Activated CD8-positive, alpha-beta T cell treated with anti-CD3 and anti-CD28 coated beads for 36 hours (primary cell): ENCODE results near the gene LAMTOR5. TPM values are rescaled to one million over a fixed set of nuclear protein-coding genes. Genes with fewer than 3 reads are reported as not detected.
"Not testable (repeated sequence)": the region's sequence is repeated elsewhere in the genome, so short reads cannot be mapped to it uniquely, and the experiment has no call there.

ENCODE experiments used
- ATAC-seq: fragments of 200-7000 bp; cut with Tn5 transposase; one replicate; pipeline ENCODE4 v1.10.0; 2021; ENCODE audit warnings: mild to moderate bottlenecking, moderate library complexity
- CTCF ChIA-PET: fragments of 350-600 bp; sonication (Branson Sonifier 250); formaldehyde crosslinking; loops from one replicate; lab custom pipeline; 2021; ENCODE audit warnings: antibody characterized with exemption; lab: Charles Lee
- POLR2A ChIA-PET: fragments of 350-600 bp; sonication (Branson Sonifier 250); formaldehyde crosslinking; loops from one replicate; lab custom pipeline; 2021; ENCODE audit warnings: antibody characterized with exemption; lab: Charles Lee
- DNase-seq: peaks from one replicate; pipeline ENCODE4 v3.0.0-alpha.2; 2020
- H3K27ac Mint-ChIP-seq: one replicate; pipeline ENCODE4 v1.8.0; 2021; ENCODE audit warnings: mild to moderate bottlenecking, mixed read lengths
- H3K27me3 Mint-ChIP-seq: one replicate; pipeline ENCODE4 v1.8.0; 2021; ENCODE audit warnings: mixed read lengths
- H3K36me3 Mint-ChIP-seq: one replicate; pipeline ENCODE4 v1.8.0; 2021; ENCODE audit warnings: low read depth, mixed read lengths
- H3K4me1 Mint-ChIP-seq: one replicate; pipeline ENCODE4 v1.8.0; 2021; ENCODE audit warnings: low read depth, mixed read lengths
- H3K4me3 Mint-ChIP-seq: one replicate; pipeline ENCODE4 v1.8.0; 2021; ENCODE audit warnings: mild to moderate bottlenecking, moderate library complexity, mixed read lengths
- H3K9me3 Mint-ChIP-seq: one replicate; pipeline ENCODE4 v1.8.0; 2021; ENCODE audit warnings: mixed read lengths
- intact Hi-C: fragments of 100-400 bp; cut with micrococcal nuclease; formaldehyde crosslinking; loops from one replicate; pipeline ENCODE4 v1.10.0; 2022
- total RNA-seq, 2 experiments: library from RNA; stranded (reverse); gene quantifications; one replicate each; pipeline ENCODE4 v1.2.3, GENCODE V29; 2021
- TF ChIP-seq, protein P1 (sequence below): fragments of 200-600 bp; IDR thresholded peaks from one replicate; pipeline ENCODE4 v1.8.0; 2022; ENCODE audit warnings: antibody characterized with exemption, mild to moderate bottlenecking

The LAMTOR5 gene
- total RNA-seq, 2 experiments from 2014 or later = 154 to 160 TPM

DNA sequence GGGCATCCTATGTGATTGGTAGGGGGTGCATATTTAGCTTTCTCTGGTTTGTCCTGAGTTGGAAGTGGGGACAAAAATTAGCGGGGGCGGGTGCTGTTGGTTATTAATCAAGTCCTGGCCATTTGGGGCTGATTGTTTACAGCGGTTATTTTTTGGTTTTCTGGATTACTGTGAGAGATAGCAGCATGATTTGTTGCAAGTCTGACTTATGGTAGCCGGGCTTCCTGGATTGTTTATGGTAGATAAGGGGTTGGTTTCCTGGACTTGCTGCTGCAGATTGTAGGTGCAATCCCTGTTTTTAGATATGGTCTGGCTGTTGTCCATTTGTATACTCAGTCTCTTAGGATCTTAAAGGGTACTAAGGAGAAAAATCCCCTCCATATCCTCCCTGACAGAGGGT lies 31.4 kb upstream of the LAMTOR5 start:
- Mint-ChIP-seq H3K4me1 (no peaks in the 10 kb centered on the region), H3K27me3 (peaks cover 2% of the 10 kb centered on the region), H3K9me3 (no peaks in the 10 kb centered on the region), H3K36me3 (no peaks in the 10 kb centered on the region), H3K27ac (no peak overlapping the region), H3K4me3 (no peak overlapping the region)
- intact Hi-C loops = no loop called here
- no peak for ATAC-seq
- ChIA-PET POLR2A (interaction anchor here (1.2 kb wide), 1 partner anchor 15 kb away, joined by 6 read pairs; no protein-coding TSS in a partner anchor), CTCF (interaction anchor here (2.5 to 7.5 kb wide), 2 partner anchors 21 to 57 kb away, joined by 10 to 41 read pairs; no protein-coding TSS in a partner anchor)
- TF ChIP-seq, protein P1, sequence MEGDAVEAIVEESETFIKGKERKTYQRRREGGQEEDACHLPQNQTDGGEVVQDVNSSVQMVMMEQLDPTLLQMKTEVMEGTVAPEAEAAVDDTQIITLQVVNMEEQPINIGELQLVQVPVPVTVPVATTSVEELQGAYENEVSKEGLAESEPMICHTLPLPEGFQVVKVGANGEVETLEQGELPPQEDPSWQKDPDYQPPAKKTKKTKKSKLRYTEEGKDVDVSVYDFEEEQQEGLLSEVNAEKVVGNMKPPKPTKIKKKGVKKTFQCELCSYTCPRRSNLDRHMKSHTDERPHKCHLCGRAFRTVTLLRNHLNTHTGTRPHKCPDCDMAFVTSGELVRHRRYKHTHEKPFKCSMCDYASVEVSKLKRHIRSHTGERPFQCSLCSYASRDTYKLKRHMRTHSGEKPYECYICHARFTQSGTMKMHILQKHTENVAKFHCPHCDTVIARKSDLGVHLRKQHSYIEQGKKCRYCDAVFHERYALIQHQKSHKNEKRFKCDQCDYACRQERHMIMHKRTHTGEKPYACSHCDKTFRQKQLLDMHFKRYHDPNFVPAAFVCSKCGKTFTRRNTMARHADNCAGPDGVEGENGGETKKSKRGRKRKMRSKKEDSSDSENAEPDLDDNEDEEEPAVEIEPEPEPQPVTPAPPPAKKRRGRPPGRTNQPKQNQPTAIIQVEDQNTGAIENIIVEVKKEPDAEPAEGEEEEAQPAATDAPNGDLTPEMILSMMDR = no peak
- DNase-seq = no peak

- H3K27me3 Mint-ChIP-seq, intact Hi-C loops, H3K36me3 Mint-ChIP-seq, H3K4me1 Mint-ChIP-seq, H3K9me3 Mint-ChIP-seq, ATAC-seq, H3K4me3 Mint-ChIP-seq, H3K27ac Mint-ChIP-seq, DNase-seq: not testable (repeated sequence)
- CTCF ChIA-PET = interaction anchor here (0.8 to 7.5 kb wide), 6 partner anchors 16 to 235 kb away, joined by 3 to 41 read pairs (median 4); partner anchors contain the start of gene KCNC4
- POLR2A ChIA-PET = interaction anchor here (0.9 to 1.4 kb wide), 2 partner anchors 9 to 15 kb away, joined by 3 read pairs; no protein-coding TSS in a partner anchor
These were observed 30.3 kb upstream of the LAMTOR5 start for GRCh38 chr1:110437645-110438299.

DNA sequence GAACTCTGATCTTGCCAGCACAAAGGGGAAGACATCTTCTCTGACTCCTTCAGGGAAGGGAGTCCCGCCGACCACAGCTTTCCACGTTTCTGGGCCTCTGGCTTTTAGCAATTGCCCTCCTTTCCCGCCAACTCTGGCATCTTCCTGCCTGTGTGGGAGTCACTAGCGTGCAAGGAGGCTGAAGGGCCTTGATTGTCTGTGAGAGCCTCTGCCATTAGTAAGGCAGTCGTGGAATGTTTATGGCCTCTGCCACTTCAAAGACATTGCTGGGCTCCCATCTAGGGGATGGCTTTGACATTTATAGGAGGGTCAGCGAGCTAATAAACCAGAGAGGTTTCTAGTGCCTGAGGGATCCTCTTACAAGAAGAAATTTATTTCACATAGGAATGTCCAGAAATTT lies 29.1 kb upstream of the LAMTOR5 start:
- Mint-ChIP-seq H3K27ac (no peak overlapping the region), H3K4me3 (no peak overlapping the region), H3K4me1 (no peaks in the 10 kb centered on the region), H3K9me3 (no peaks in the 10 kb centered on the region), H3K36me3 (no peaks in the 10 kb centered on the region), H3K27me3 (peaks cover 4% of the 10 kb centered on the region)
- intact Hi-C loops = no loop called here
- POLR2A ChIA-PET = no interaction called here
- DNase-seq = no peak
- TF ChIP-seq, protein P1 = no peak
- no peak for ATAC-seq
- CTCF ChIA-PET = interaction anchor here (0.8 to 7.5 kb wide), 9 partner anchors 10 to 240 kb away, joined by 3 to 41 read pairs (median 4); partner anchors contain the start of gene LAMTOR5

DNA sequence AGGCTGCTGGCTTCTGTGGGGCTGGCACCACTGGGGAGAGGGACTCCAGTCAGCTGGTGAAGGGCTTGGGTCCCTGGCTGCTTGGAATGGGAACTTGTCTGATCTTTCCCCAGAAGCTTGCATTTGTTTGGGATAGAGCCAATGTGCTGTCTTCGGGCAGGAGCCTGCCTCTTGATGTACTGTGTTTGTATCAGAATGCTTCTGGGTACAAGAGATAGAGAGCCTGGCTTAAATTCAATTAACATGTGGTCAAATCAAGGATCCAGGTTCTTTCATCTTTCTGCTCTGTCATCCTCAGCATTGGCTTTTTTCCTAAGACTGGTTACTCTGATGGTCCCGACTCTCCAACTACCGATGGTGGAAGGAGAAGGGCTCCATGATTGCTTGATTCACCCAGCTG lies 27.5 kb upstream of the LAMTOR5 start:
- H3K9me3 Mint-ChIP-seq = no peaks in the 10 kb centered on the region
- DNase-seq (no peak), ATAC-seq (no peak)
- intact Hi-C loops = no loop called here
- no peak overlapping the region for H3K27ac Mint-ChIP-seq
- H3K4me1 Mint-ChIP-seq = no peaks in the 10 kb centered on the region
- ChIA-PET POLR2A (no interaction called here), CTCF (interaction anchor here (1.2 to 7.5 kb wide), 4 partner anchors 9 to 61 kb away, joined by 3 to 41 read pairs (median 7); no protein-coding TSS in a partner anchor)
- TF ChIP-seq, protein P1 = no peak
- no peak overlapping the region for H3K4me3 Mint-ChIP-seq
- H3K36me3 Mint-ChIP-seq = no peaks in the 10 kb centered on the region
- H3K27me3 Mint-ChIP-seq = peaks cover 6% of the 10 kb centered on the region

DNA sequence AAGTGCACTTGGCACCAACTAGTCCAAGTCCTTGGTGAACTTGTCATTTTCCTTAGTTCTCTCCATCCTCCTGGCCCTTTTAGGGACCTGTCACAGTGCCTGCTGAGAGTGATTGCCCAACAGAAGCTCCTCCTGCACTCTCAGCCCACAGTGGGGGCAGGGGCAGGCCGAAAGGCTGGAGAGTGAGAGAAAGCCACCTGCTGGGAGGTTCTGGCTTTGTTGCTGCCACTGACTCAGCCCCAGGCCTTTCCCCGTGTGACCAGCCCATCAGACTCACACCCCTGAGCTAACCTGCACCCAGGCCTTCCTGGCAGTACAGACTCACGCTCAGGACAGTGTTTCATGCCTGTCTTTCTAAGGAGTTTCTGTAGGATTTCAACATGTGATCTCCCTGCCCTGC lies 26.3 kb upstream of the LAMTOR5 start:
- no peaks in the 10 kb centered on the region for H3K36me3 Mint-ChIP-seq
- no peaks in the 10 kb centered on the region for H3K9me3 Mint-ChIP-seq
- TF ChIP-seq, protein P1 = no peak
- no peak overlapping the region for H3K4me3 Mint-ChIP-seq
- POLR2A ChIA-PET = no interaction called here
- H3K27me3 Mint-ChIP-seq = peaks cover 4% of the 10 kb centered on the region
- CTCF ChIA-PET = interaction anchor here (0.9 to 7.5 kb wide), 3 partner anchors 26 to 121 kb away, joined by 3 to 41 read pairs (median 10); no protein-coding TSS in a partner anchor
- intact Hi-C loops = no loop called here
- H3K4me1 Mint-ChIP-seq = no peaks in the 10 kb centered on the region
- no peak overlapping the region for H3K27ac Mint-ChIP-seq
- ATAC-seq (no peak), DNase-seq (peak; percentile 4)
